Measurements from ENCODE around the gene NEB. TPM values are rescaled to one million over a fixed set of nuclear protein-coding genes. Genes with fewer than 3 reads are reported as not detected.
"Not testable (repeated sequence)": the region's sequence is repeated elsewhere in the genome, so short reads cannot be mapped to it uniquely, and the experiment has no call there.

The NEB gene
- total and polyA plus RNA-seq, 12 donors: 3.0 to 32.5 (median 7.6) TPM

- no peak overlapping the region for H3K27ac ChIP-seq
- peaks cover 0 to 26% of the 10 kb centered on the region in 2 donors for H3K4me1 ChIP-seq (replicated peaks in 1 of 2)
- no peak overlapping the region for H3K4me3 ChIP-seq
- no peak for DNase-seq
- TF ChIP-seq POLR2A (IDR thresholded peaks at IDR 0.05) (no peak), CTCF (IDR thresholded peaks at IDR 0.05) (no peak)
- no peaks in the 10 kb centered on the region for H3K9me3 ChIP-seq (replicated peaks in 1 of 3)
- intact Hi-C loops (cut with DNase I): loop anchor here in 1 of 2 donors (10.0 kb wide), 1 partner anchor 411 kb away; no protein-coding TSS in a partner anchor
- H3K27me3 ChIP-seq: no peaks in the 10 kb centered on the region
- H3K36me3 ChIP-seq (replicated peaks in 1 of 2): no peaks in the 10 kb centered on the region
- 85 to 94% (median 90%) methylated on average over 5 of the region's 5 CpGs for WGBS, 4 donors
Measured at GRCh38 chr2:151614159-151614558, 120.1 kb downstream of the NEB start.

GRCh38 chr2:151611351-151611750 lies 122.9 kb downstream of the NEB start:
- TF ChIP-seq CTCF (IDR thresholded peaks at IDR 0.05) (no peak), POLR2A (IDR thresholded peaks at IDR 0.05) (no peak)
- intact Hi-C loops (cut with DNase I): loop anchor here in 1 of 2 donors (10.0 kb wide), 1 partner anchor 413 kb away; no protein-coding TSS in a partner anchor
- H3K27me3 ChIP-seq: no peaks in the 10 kb centered on the region
- no peak overlapping the region for H3K27ac ChIP-seq
- DNase-seq: no peak
- H3K4me3 ChIP-seq: no peak overlapping the region
- peaks cover 0 to 9% of the 10 kb centered on the region in 2 donors for H3K4me1 ChIP-seq (replicated peaks in 1 of 2)
- WGBS, 4 donors: 54 to 85% (median 67%) methylated on average over 1 of the region's 1 CpG
- H3K36me3 ChIP-seq (replicated peaks in 1 of 2): no peaks in the 10 kb centered on the region
- no peaks in the 10 kb centered on the region for H3K9me3 ChIP-seq (replicated peaks in 1 of 3)

GRCh38 chr2:151610310-151610709 lies 124.0 kb downstream of the NEB start:
- Histone ChIP-seq H3K27me3 (no peaks in the 10 kb centered on the region), H3K9me3 (replicated peaks in 1 of 3) (no peaks in the 10 kb centered on the region), H3K4me1 (replicated peaks in 1 of 2) (peaks cover 0 to 8% of the 10 kb centered on the region in 2 donors), H3K4me3 (no peak overlapping the region), H3K27ac (no peak overlapping the region), H3K36me3 (replicated peaks in 1 of 2) (no peaks in the 10 kb centered on the region)
- intact Hi-C loops (cut with DNase I): loop anchor here in 1 of 2 donors (10.0 kb wide), 1 partner anchor 414 kb away; no protein-coding TSS in a partner anchor
- no peak for TF ChIP-seq POLR2A (IDR thresholded peaks at IDR 0.05)
- TF ChIP-seq CTCF (IDR thresholded peaks at IDR 0.05): no peak
- DNase-seq: no peak
- 90 to 94% (median 91%) methylated on average over 4 of the region's 4 CpGs for WGBS, 4 donors

- H3K4me1 ChIP-seq (replicated peaks in 1 of 2): peaks cover 0 to 2% of the 10 kb centered on the region in 2 donors
- TF ChIP-seq CTCF (IDR thresholded peaks at IDR 0.05): no peak
- no peak for TF ChIP-seq POLR2A (IDR thresholded peaks at IDR 0.05)
- H3K27ac ChIP-seq: no peak overlapping the region
- intact Hi-C loops (cut with DNase I): loop anchor here in 1 of 2 donors (10.0 kb wide), 1 partner anchor 415 kb away; no protein-coding TSS in a partner anchor
- no peak overlapping the region for H3K4me3 ChIP-seq
- no peak for DNase-seq
- no peaks in the 10 kb centered on the region for H3K27me3 ChIP-seq
- WGBS, 4 donors: 91 to 96% (median 94%) methylated on average over 4 of the region's 4 CpGs
- no peaks in the 10 kb centered on the region for H3K9me3 ChIP-seq (replicated peaks in 1 of 3)
- no peaks in the 10 kb centered on the region for H3K36me3 ChIP-seq (replicated peaks in 1 of 2)
Measured at GRCh38 chr2:151609705-151610104, 124.6 kb downstream of the NEB start.

- DNase-seq; H3K27me3 ChIP-seq; H3K4me1 ChIP-seq (replicated peaks in 1 of 2); H3K4me3 ChIP-seq; H3K36me3 ChIP-seq (replicated peaks in 1 of 2); intact Hi-C loops (cut with DNase I); H3K9me3 ChIP-seq (replicated peaks in 1 of 3); H3K27ac ChIP-seq: not testable (repeated sequence)
- 100% methylated on average over 1 of the region's 6 CpGs; no CpG with 5 or more reads in 3 of the 4 donors for WGBS, 4 donors
Measured at GRCh38 chr2:151607459-151608424, 126.5 kb downstream of the NEB start.

- WGBS, 4 donors: 89 to 100% (median 100%) methylated on average over 1 of the region's 2 CpGs; no CpG with 5 or more reads in 1 of the 4 donors
- H3K27ac ChIP-seq; H3K4me3 ChIP-seq; H3K27me3 ChIP-seq; intact Hi-C loops (cut with DNase I); H3K36me3 ChIP-seq (replicated peaks in 1 of 2); H3K9me3 ChIP-seq (replicated peaks in 1 of 3); H3K4me1 ChIP-seq (replicated peaks in 1 of 2): not testable (repeated sequence)
- peak in 4 of 7 donors; percentile 7 to 38 (median 14) for DNase-seq
Measured at GRCh38 chr2:151603530-151603929, 130.7 kb downstream of the NEB start.

GRCh38 chr2:151602402-151602801 lies 131.9 kb downstream of the NEB start:
- H3K9me3 ChIP-seq (replicated peaks in 1 of 3); H3K4me1 ChIP-seq (replicated peaks in 1 of 2); DNase-seq; H3K4me3 ChIP-seq; H3K36me3 ChIP-seq (replicated peaks in 1 of 2); intact Hi-C loops (cut with DNase I); H3K27me3 ChIP-seq; H3K27ac ChIP-seq: not testable (repeated sequence)
- no CpG with 5 or more reads among the region's 5 CpGs for WGBS, 4 donors
